Activated CD8-positive, alpha-beta T cell treated with anti-CD3 and anti-CD28 coated beads, Interleukin-2, amount 10 ng/mL, durations not matched to agents 7 days and 5 days (primary cell): Measurements from ENCODE around the gene TRIM38. TPM values are rescaled to one million over a fixed set of nuclear protein-coding genes. Genes with fewer than 3 reads are reported as not detected.

ENCODE experiments used
- ATAC-seq: fragments of 150-1000 bp; cut with Tn5 transposase; one replicate; pipeline ENCODE4 v1.10.0; 2021; ENCODE audit warnings: moderate library complexity
- CTCF ChIA-PET: fragments of 350-600 bp; sonication (Branson Sonifier 250); formaldehyde crosslinking; loops from one replicate; lab custom pipeline; 2021; ENCODE audit warnings: antibody characterized with exemption; lab: Charles Lee
- POLR2A ChIA-PET: fragments of 350-600 bp; sonication (Branson Sonifier 250); formaldehyde crosslinking; loops from one replicate; lab custom pipeline; 2021; ENCODE audit warnings: antibody characterized with exemption; lab: Charles Lee
- DNase-seq: peaks from one replicate; pipeline ENCODE4 v3.0.0-alpha.2; 2020
- H3K27ac Mint-ChIP-seq: one replicate; pipeline ENCODE4 v1.8.0; 2021; ENCODE audit warnings: mild to moderate bottlenecking, mixed read lengths
- H3K27me3 Mint-ChIP-seq: one replicate; pipeline ENCODE4 v1.8.0; 2021; ENCODE audit warnings: low read depth, mixed read lengths
- H3K36me3 Mint-ChIP-seq: one replicate; pipeline ENCODE4 v1.8.0; 2021; ENCODE audit warnings: low read depth, mixed read lengths
- H3K4me1 Mint-ChIP-seq: one replicate; pipeline ENCODE4 v1.8.0; 2021; ENCODE audit warnings: low read depth, mixed read lengths
- H3K4me3 Mint-ChIP-seq: one replicate; pipeline ENCODE4 v1.8.0; 2021; ENCODE audit warnings: mild to moderate bottlenecking, mixed read lengths
- H3K9me3 Mint-ChIP-seq: one replicate; pipeline ENCODE4 v1.8.0; 2022; ENCODE audit warnings: mixed read lengths; ENCODE audit not compliant: insufficient read depth
- total RNA-seq, 2 experiments: library from RNA; stranded (reverse); gene quantifications; one replicate each; pipeline ENCODE4 v1.2.3, GENCODE V29; 2021

Gene TRIM38
- total RNA-seq, 2 experiments from 2014 or later = 19.1 to 19.5 TPM

DNA sequence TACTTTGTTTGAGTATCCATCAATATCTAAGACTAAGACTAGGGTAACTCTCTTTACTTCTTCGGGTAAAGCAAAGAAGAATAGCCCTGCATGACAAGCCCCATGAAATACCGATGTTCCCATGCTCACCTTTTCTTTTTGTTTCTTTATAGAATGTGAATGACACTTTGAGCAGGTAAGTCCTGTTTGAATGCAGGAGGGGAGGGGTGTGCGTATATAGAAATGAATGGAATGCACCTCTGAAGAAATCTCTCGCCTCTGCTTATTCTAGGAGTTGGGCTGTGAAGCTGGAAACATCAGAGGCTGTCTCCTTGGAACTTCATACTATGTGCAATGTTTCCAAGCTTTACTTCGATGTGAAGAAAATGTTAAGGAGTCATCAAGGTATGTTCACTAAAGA is 10.3 kb downstream of the TRIM38 start:
- Mint-ChIP-seq H3K9me3 (no peaks in the 10 kb centered on the region), H3K36me3 (peaks cover 81% of the 10 kb centered on the region), H3K27ac (no peak overlapping the region), H3K4me3 (no peak overlapping the region), H3K27me3 (no peaks in the 10 kb centered on the region), H3K4me1 (peaks cover 32% of the 10 kb centered on the region)
- no peak for DNase-seq
- POLR2A ChIA-PET = interaction anchor here (1.5 kb wide), 1 partner anchor 48 kb away, joined by 3 read pairs; no protein-coding TSS in a partner anchor
- CTCF ChIA-PET = interaction anchor here (1.3 to 9.1 kb wide), 2 partner anchors 20 to 21 kb away, joined by 3 to 74 read pairs; no protein-coding TSS in a partner anchor
- no peak for ATAC-seq

DNA sequence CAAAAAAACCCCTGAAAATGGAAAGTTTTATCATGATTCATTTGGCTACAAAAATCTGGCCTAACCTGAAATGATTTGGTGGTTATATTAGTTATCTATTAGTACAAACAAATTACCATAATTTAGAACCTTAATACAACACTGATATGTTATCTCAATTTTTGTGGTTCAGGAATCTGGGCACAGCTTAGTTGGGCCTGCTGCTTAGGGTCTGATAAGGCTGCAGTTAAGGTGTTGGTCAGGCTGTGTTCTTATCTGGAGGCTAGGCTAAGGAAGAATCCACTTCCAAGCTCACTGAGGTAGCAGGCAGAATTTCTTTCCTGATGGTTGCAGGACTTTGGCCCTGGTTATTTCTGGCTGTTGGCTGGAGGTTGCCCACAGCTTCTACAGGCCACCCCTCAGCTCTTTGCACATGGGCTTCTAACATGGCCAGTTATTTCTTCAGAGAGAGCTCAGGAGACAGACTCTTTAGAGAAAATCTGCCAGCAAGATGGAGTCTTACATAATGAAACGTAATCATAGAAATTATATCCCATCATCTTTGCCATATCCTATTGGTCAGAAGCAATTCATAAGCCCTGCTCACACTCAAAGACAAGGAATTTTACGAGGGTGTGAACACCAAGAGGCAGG is 11.4 kb downstream of the TRIM38 start:
- POLR2A ChIA-PET = interaction anchor here (1.2 to 1.5 kb wide), 2 partner anchors 11 to 47 kb away, joined by 3 read pairs; no protein-coding TSS in a partner anchor

GRCh38 chr6:25975923-25976560 is 13.4 kb downstream of the TRIM38 start:
- POLR2A ChIA-PET = no interaction called here
- H3K4me3 Mint-ChIP-seq = no peak overlapping the region
- CTCF ChIA-PET = interaction anchor here (2.4 to 2.9 kb wide), 2 partner anchors 17 to 28 kb away, joined by 12 to 13 read pairs; no protein-coding TSS in a partner anchor
- no peaks in the 10 kb centered on the region for H3K27me3 Mint-ChIP-seq
- peaks cover 70% of the 10 kb centered on the region for H3K36me3 Mint-ChIP-seq
- H3K4me1 Mint-ChIP-seq = peaks cover 12% of the 10 kb centered on the region
- H3K9me3 Mint-ChIP-seq = no peaks in the 10 kb centered on the region
- ATAC-seq (no peak), DNase-seq (no peak)
- peak overlapping the region; percentile 30 for H3K27ac Mint-ChIP-seq

More for the DNA sequence above, 11.4 kb downstream of the TRIM38 start:
- no peak overlapping the region for H3K4me3 Mint-ChIP-seq
- no peak overlapping the region for H3K27ac Mint-ChIP-seq
- peaks cover 21% of the 10 kb centered on the region for H3K4me1 Mint-ChIP-seq
- DNase-seq (no peak), ATAC-seq (no peak)
- no peaks in the 10 kb centered on the region for H3K27me3 Mint-ChIP-seq
- H3K9me3 Mint-ChIP-seq = no peaks in the 10 kb centered on the region
- H3K36me3 Mint-ChIP-seq = peaks cover 74% of the 10 kb centered on the region
- CTCF ChIA-PET = interaction anchor here (1.5 to 9.1 kb wide), 2 partner anchors 18 to 43 kb away, joined by 3 to 74 read pairs; a partner anchor contains a TSS

GRCh38 chr6:25980935-25981334 is 18.3 kb downstream of the TRIM38 start:
- no peaks in the 10 kb centered on the region for H3K27me3 Mint-ChIP-seq
- POLR2A ChIA-PET = interaction anchor here (1.6 kb wide), 1 partner anchor 11 kb away, joined by 6 read pairs; no protein-coding TSS in a partner anchor

GRCh38 chr6:25981568-25982263 is 19.1 kb downstream of the TRIM38 start:
- ATAC-seq (no peak), DNase-seq (no peak)
- ChIA-PET POLR2A (interaction anchor here (0.7 to 1.6 kb wide), 2 partner anchors 10 to 844 kb away, joined by 3 to 6 read pairs; no protein-coding TSS in a partner anchor), CTCF (interaction anchor here (1.2 to 2.8 kb wide), 3 partner anchors 10 to 23 kb away, joined by 4 to 16 read pairs (median 7); no protein-coding TSS in a partner anchor)
- no peak overlapping the region for H3K27ac Mint-ChIP-seq
- no peak overlapping the region for H3K4me3 Mint-ChIP-seq
- no peaks in the 10 kb centered on the region for H3K9me3 Mint-ChIP-seq
- H3K4me1 Mint-ChIP-seq = no peaks in the 10 kb centered on the region
- H3K36me3 Mint-ChIP-seq = peaks cover 64% of the 10 kb centered on the region
- no peaks in the 10 kb centered on the region for H3K27me3 Mint-ChIP-seq

More at GRCh38 chr6:25980935-25981334, 18.3 kb downstream of the TRIM38 start:
- ATAC-seq (no peak), DNase-seq (no peak)
- CTCF ChIA-PET = interaction anchor here (1.3 to 2.8 kb wide), 2 partner anchors 10 to 12 kb away, joined by 7 to 16 read pairs; no protein-coding TSS in a partner anchor
- no peaks in the 10 kb centered on the region for H3K4me1 Mint-ChIP-seq
- no peak overlapping the region for H3K4me3 Mint-ChIP-seq
- H3K27ac Mint-ChIP-seq = no peak overlapping the region
- H3K9me3 Mint-ChIP-seq = no peaks in the 10 kb centered on the region
- H3K36me3 Mint-ChIP-seq = peaks cover 68% of the 10 kb centered on the region

DNA sequence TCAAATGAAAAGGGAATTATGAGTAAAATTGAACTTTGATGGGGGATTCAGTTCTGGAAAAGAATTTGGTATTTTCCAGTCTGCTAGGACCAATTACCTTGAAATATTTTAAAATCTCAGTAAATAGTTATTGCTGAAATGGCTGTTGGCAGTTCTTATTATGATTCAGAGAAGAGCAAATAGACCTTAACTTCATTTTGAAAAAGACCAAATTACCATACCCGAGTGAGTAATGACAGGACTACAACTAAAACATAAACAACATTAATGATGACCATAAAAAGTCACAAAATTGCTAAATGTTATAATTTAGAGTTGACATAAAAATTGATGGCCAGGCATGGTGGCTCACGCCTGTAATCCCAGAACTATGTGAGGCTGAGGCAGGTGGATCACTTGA is 21.7 kb downstream of the TRIM38 start:
- ChIA-PET POLR2A (no interaction called here), CTCF (no interaction called here)
- Mint-ChIP-seq H3K4me1 (no peaks in the 10 kb centered on the region), H3K4me3 (no peak overlapping the region), H3K27me3 (no peaks in the 10 kb centered on the region), H3K36me3 (peaks cover 66% of the 10 kb centered on the region), H3K9me3 (no peaks in the 10 kb centered on the region), H3K27ac (no peak overlapping the region)
- ATAC-seq = no peak
- no peak for DNase-seq

DNA sequence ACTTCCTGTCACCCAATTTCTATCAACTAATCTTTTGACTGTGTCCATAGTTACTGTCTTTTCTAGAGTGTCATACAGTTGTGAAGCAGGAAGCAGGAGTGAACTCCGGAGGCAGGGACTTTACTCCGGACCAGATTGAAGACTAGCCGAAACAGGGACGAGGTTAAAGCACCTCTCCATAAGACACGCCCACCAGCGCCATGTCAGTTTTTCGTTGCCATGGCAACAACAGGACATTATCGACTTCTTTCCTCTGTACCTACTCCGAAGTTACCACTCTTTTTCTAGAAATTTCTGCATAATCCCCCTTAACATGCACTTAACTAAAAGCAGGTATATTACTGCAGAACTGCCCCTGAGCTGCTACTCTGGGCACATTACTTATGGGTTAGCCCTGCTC is 25.2 kb downstream of the TRIM38 start:
- Mint-ChIP-seq H3K9me3 (no peaks in the 10 kb centered on the region), H3K27ac (no peak overlapping the region), H3K27me3 (no peaks in the 10 kb centered on the region), H3K4me1 (peaks cover 14% of the 10 kb centered on the region), H3K36me3 (peaks cover 47% of the 10 kb centered on the region), H3K4me3 (no peak overlapping the region)
- DNase-seq (no peak), ATAC-seq (no peak)
- POLR2A ChIA-PET = interaction anchor here (2.2 kb wide), 1 partner anchor 33 kb away, joined by 12 read pairs; a partner anchor contains a TSS
- CTCF ChIA-PET = no interaction called here

GRCh38 chr6:25990172-25990873 is 27.7 kb downstream of the TRIM38 start:
- ATAC-seq (no peak), DNase-seq (no peak)
- POLR2A ChIA-PET = interaction anchor here (3.3 to 6.3 kb wide), 2 partner anchors 27 to 31 kb away, joined by 39 to 65 read pairs; a partner anchor contains a TSS
- peaks cover 26% of the 10 kb centered on the region for H3K4me1 Mint-ChIP-seq
- H3K27me3 Mint-ChIP-seq = no peaks in the 10 kb centered on the region
- CTCF ChIA-PET = interaction anchor here (2.5 to 4.8 kb wide), 2 partner anchors 20 to 28 kb away, joined by 22 to 74 read pairs; partner anchors contain the start of gene TRIM38
- H3K9me3 Mint-ChIP-seq = no peaks in the 10 kb centered on the region
- no peak overlapping the region for H3K4me3 Mint-ChIP-seq
- H3K27ac Mint-ChIP-seq = no peak overlapping the region
- H3K36me3 Mint-ChIP-seq = peaks cover 25% of the 10 kb centered on the region

DNA sequence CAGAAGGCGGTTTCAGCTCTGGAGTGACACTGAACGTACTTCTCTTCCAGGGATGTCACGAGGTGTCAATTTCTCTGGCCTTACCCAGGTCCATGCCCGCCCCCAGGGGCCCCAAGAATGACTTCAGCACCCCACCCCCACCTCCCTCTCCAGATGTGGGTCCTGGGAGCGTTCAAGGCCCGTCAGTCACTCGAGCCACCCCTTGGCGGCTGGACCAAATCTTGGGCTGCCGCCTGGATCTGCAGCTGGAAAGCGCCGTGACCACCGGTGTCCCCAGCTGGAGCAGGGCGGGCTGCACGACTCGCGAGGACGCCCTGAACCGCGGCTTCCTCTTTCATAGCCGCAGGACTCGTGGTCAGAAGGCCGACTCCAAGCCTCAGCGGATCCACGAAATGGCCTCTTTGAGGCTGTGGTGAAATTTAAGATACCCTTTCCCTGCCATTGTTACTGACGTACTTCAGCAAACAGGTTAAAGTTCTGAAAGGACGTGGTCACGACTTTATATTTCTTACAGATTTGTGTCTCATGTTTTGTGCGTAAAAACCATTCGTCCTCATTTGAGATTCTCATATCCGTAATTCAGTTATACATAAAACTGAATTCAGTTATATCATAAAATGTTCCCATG is 29.3 kb downstream of the TRIM38 start:
- ATAC-seq (peak; percentile 44), DNase-seq (peak; percentile 62)
- Mint-ChIP-seq H3K4me3 (peak overlapping the region; percentile 96), H3K9me3 (no peaks in the 10 kb centered on the region), H3K4me1 (peaks cover 29% of the 10 kb centered on the region), H3K36me3 (peaks cover 19% of the 10 kb centered on the region), H3K27me3 (no peaks in the 10 kb centered on the region), H3K27ac (peak overlapping the region; percentile 96)
- ChIA-PET POLR2A (interaction anchor here (0.6 to 6.3 kb wide), 13 partner anchors 10 to 181 kb away, joined by 3 to 65 read pairs (median 6); partner anchors contain the start of gene TRIM38), CTCF (interaction anchor here (0.7 to 5.0 kb wide), 36 partner anchors 10 to 1083 kb away, joined by 3 to 79 read pairs (median 5); partner anchors contain the start of gene TRIM38)
